DND-41 (cell line): ENCODE results near the gene PLBD1.

Source experiments
- ATAC-seq: fragments of 200-7000 bp; cut with Tn5 transposase; 3 replicates; pipeline ENCODE4 v1.9.1; 2021; ENCODE audit warnings: low read depth; ENCODE audit not compliant: insufficient read depth
- DNase-seq: peaks from one replicate; pipeline ENCODE4 v3.0.0-alpha.2; 2020
- H2AFZ ChIP-seq: 2 replicates; pipeline ENCODE4 v1.6.0; 2012; ENCODE audit warnings: low read depth, low read length
- H3K27ac ChIP-seq: 2 replicates; pipeline ENCODE4 v1.5.1; 2012; ENCODE audit warnings: low read length, inconsistent platforms
- H3K27me3 ChIP-seq: fragments of 200-600 bp; sonication (generic); 2 replicates; pipeline ENCODE4 v1.6.0; 2012; ENCODE audit warnings: low read length, mild to moderate bottlenecking, inconsistent platforms; ENCODE audit not compliant: insufficient read depth, poor library complexity
- H3K36me3 ChIP-seq: 2 replicates; pipeline ENCODE4 v1.5.1; 2012; ENCODE audit warnings: low read length, inconsistent platforms; ENCODE audit not compliant: insufficient read depth
- H3K4me1 ChIP-seq: 2 replicates; pipeline ENCODE4 v1.5.1; 2012; ENCODE audit warnings: mild to moderate bottlenecking, low read length; ENCODE audit not compliant: insufficient read depth
- H3K4me2 ChIP-seq: 2 replicates; pipeline ENCODE4 v1.6.0; 2012; ENCODE audit warnings: mild to moderate bottlenecking, moderate library complexity, low read length, inconsistent platforms; ENCODE audit not compliant: insufficient read depth
- H3K4me3 ChIP-seq, 2 experiments: fragments of 200-600 bp in 1 of 2; shearing (Covaris generic) in 1 of 2; 2 replicates each; pipeline ENCODE4 v1.5.1; 2012 to 2016; ENCODE audit warnings: inconsistent platforms in 2 of 2, low read length in 2 of 2, mild to moderate bottlenecking in 2 of 2, low read depth in 1 of 2, moderate library complexity in 1 of 2
- H3K79me2 ChIP-seq: 2 replicates; pipeline ENCODE4 v1.6.0; 2012; ENCODE audit warnings: low read length, inconsistent platforms; ENCODE audit not compliant: insufficient read depth
- H3K9ac ChIP-seq: 2 replicates; pipeline ENCODE4 v1.6.0; 2012; ENCODE audit warnings: low read depth, mild to moderate bottlenecking, inconsistent platforms, low read length, moderate library complexity
- H3K9me3 ChIP-seq: 2 replicates; pipeline ENCODE4 v1.5.1; 2012; ENCODE audit warnings: low read length, moderate library complexity, mild to moderate bottlenecking, inconsistent platforms; ENCODE audit not compliant: insufficient read depth, severe bottlenecking
- H4K20me1 ChIP-seq: 2 replicates; pipeline ENCODE4 v1.6.0; 2012; ENCODE audit warnings: low read length; ENCODE audit not compliant: insufficient read depth
- EZH2 ChIP-seq: IDR thresholded peaks from 3 replicates; pipeline ENCODE4 v1.6.1; 2012; ENCODE audit warnings: borderline replicate concordance, low read depth, mild to moderate bottlenecking, moderate library complexity, low read length, inconsistent platforms; ENCODE audit not compliant: severe bottlenecking
- TF ChIP-seq, protein P1 (sequence below): IDR thresholded peaks from 2 replicates; pipeline ENCODE4 v1.5.1; 2012; ENCODE audit warnings: borderline replicate concordance, low read length, moderate library complexity, mild to moderate bottlenecking; ENCODE audit not compliant: poor library complexity, severe bottlenecking; ENCODE audit errors: extremely low read depth

The PLBD1 gene

DNA sequence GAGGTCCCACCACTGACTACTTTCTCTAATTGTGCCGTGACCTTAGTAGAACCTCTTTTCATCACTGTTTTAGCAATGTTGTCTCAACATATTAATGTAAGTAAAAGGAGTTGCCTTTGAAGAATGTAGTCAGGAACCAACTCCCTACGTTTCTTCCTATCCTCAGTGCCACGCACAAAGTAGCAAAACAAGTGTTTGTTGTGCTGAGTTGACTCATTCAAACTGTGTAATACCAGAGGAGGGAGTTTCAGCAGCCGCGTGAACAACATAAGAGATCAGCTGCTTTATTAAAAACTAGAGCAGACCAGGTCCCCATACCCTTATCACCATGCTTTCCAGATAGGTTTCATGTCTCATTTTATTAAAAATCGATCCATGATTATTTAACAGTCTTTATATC lies 19.1 kb downstream of the PLBD1 start:
- Histone ChIP-seq H3K9ac (no peak overlapping the region), H2AFZ (no peak overlapping the region), H3K27me3 (peaks cover 3% of the 10 kb centered on the region), H3K27ac (no peak overlapping the region), H4K20me1 (no peaks in the 10 kb centered on the region), H3K9me3 (no peaks in the 10 kb centered on the region), H3K4me1 (no peaks in the 10 kb centered on the region), H3K4me3 (no peak overlapping the region), H3K36me3 (no peaks in the 10 kb centered on the region), H3K79me2 (no peaks in the 10 kb centered on the region), H3K4me2 (no peak overlapping the region)
- no peak for TF ChIP-seq EZH2
- TF ChIP-seq, protein P1, sequence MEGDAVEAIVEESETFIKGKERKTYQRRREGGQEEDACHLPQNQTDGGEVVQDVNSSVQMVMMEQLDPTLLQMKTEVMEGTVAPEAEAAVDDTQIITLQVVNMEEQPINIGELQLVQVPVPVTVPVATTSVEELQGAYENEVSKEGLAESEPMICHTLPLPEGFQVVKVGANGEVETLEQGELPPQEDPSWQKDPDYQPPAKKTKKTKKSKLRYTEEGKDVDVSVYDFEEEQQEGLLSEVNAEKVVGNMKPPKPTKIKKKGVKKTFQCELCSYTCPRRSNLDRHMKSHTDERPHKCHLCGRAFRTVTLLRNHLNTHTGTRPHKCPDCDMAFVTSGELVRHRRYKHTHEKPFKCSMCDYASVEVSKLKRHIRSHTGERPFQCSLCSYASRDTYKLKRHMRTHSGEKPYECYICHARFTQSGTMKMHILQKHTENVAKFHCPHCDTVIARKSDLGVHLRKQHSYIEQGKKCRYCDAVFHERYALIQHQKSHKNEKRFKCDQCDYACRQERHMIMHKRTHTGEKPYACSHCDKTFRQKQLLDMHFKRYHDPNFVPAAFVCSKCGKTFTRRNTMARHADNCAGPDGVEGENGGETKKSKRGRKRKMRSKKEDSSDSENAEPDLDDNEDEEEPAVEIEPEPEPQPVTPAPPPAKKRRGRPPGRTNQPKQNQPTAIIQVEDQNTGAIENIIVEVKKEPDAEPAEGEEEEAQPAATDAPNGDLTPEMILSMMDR = no peak
- no peak for ATAC-seq
- no peak for DNase-seq

DNA sequence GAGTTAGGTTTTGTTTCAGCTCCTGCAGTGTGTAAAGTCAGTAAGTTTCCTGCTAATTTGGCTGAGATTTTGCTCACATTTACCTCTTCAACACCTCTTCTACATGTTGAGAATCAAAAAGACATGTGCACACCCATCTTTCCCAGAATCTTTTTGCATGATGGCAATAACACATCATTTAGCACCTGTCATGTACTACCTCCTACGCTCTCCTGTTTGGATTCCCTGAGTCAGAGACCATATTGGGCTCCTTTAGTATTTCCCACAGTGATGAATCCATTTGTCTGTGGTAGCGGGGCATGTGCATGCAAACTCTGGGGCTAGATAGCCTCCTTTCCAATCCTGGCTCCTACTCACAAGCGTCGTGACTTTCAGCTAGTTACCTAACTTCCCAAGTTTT lies 20.1 kb downstream of the PLBD1 start:
- Histone ChIP-seq H2AFZ (no peak overlapping the region), H3K27ac (no peak overlapping the region), H4K20me1 (no peaks in the 10 kb centered on the region), H3K4me2 (no peak overlapping the region), H3K4me3 (no peak overlapping the region), H3K27me3 (peaks cover 3% of the 10 kb centered on the region), H3K4me1 (no peaks in the 10 kb centered on the region), H3K79me2 (no peaks in the 10 kb centered on the region), H3K36me3 (no peaks in the 10 kb centered on the region), H3K9me3 (no peaks in the 10 kb centered on the region), H3K9ac (no peak overlapping the region)
- TF ChIP-seq, protein P1 = no peak
- no peak for TF ChIP-seq EZH2
- ATAC-seq (no peak), DNase-seq (no peak)

DNA sequence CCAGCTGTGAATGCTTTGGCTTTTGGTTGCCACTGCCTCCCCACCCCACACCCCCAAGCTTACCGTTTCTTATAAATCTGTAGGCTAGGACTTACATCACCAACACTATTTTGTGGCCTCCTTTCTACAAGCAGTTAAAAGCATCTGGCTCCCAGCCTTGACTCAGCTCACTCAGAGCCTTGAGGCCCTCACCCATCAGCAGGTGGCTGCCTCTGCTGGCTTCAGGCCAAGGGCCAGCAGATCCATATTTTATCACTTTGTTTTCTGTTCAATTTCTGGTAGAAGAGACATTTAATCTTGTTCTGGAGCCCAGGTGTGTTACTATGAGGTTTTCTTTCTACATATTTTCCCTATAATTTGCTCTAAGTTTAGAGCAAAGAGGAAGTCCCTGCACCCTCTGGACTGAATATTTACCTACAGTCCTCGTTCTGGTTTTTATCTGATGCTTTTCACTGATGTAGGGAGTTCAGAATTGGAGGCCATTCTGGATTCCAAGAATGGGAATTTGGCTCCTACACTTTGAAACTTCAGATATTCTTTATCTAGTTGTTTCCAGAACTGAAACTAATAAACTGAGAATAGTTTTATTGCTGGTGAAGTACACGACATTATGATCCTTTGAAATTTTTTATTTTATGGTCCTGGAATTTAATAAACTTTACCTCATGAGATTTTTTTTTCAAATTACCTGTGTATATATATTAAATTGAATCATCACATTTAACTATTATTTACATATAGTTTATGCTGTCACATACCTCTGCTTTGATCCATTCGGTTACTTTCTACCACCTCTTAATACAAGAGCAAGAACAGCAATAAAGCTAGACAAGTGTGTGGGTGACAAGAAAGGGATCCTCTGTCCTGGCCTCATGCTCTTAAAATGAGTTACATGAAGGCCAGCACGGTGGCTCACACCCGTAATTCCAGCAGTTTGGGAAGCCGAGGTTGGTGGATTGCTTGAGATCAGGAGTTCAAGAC lies 22.2 kb downstream of the PLBD1 start:
- Histone ChIP-seq H3K79me2 (no peaks in the 10 kb centered on the region), H3K9ac (no peak overlapping the region), H3K36me3 (no peaks in the 10 kb centered on the region), H4K20me1 (no peaks in the 10 kb centered on the region), H3K4me2 (no peak overlapping the region), H3K4me3 (no peak overlapping the region), H3K27ac (no peak overlapping the region), H3K4me1 (no peaks in the 10 kb centered on the region), H3K27me3 (peaks cover 3% of the 10 kb centered on the region), H3K9me3 (no peaks in the 10 kb centered on the region), H2AFZ (no peak overlapping the region)
- no peak for DNase-seq
- TF ChIP-seq, protein P1 = no peak
- TF ChIP-seq EZH2 = no peak
- no peak for ATAC-seq
